SKM-1 treated with dmso at 0.1 percent for 144 hours (cell line): Measurements from ENCODE around the gene OR2D2.
"Not testable (repeated sequence)": the region's sequence is repeated elsewhere in the genome, so short reads cannot be mapped to it uniquely, and the experiment has no call there.

Source experiments
- DNase-seq: peaks from one replicate; lab custom pipeline; 2025; ENCODE audit not compliant: unreplicated experiment; lab: John Stamatoyannopoulos, UW

The OR2D2 gene

GRCh38 chr11:6892400-6892799 lies at the start of gene OR2D2:
Gene OR2D2, minus strand, starts transcription at chr11:6892500. Its CDS starts 0 bp downstream, at chr11:6892500.
- no peak for DNase-seq

DNA sequence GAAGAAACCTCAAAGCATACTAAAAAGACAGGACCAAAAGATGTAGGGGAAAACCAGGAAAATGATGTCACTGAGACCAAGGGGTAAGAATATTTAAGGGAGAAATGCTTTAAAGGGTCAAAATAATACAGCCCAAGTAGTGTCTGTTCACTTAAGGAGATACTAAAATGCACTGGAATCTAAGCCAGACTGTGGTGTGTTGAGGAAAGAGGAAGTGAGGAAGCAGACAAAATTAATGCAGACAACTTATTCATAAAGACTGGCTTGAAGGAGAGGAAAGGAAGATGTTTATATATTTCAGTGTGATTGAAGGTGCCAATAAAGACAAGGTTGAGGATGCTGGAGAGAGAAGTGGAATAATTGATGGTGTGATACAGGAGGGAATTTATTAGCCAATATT lies 49.7 kb upstream of the OR2D2 start:
- DNase-seq = peak; percentile 3

- no peak for DNase-seq
These were observed 39.8 kb upstream of the OR2D2 start for GRCh38 chr11:6932145-6932544.

- DNase-seq = no peak
These were observed 38.9 kb upstream of the OR2D2 start for GRCh38 chr11:6931146-6931713.

GRCh38 chr11:6928916-6929315 lies 36.6 kb upstream of the OR2D2 start:
- DNase-seq = no peak

DNA sequence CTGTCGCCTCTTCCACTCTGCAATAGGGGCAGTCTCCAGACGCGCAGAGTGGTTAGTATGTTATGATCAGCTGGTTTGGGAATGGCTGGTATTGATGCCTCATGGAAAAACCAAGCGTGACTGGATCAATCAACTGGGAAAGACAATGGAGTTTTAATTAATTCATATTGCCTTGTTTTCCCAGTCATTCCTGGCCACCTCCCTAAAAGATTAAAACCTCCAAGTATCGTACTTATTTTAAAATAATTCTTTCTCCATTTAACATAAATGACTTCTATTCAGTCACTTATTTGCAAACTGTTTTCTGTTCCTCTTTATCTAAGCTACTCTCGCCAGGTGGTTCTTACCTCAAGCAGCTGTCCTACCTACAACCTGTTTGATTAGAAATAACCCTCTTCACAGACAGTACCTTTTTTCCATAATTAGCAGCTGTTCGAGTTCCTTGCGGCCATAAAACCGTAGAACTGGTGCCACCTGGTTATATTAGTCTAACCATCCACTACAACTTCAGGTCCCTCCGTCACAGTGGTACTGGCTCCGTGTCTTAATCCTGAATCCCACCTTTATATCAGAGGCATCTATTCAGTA lies 34.8 kb upstream of the OR2D2 start:
- DNase-seq = no peak

DNA sequence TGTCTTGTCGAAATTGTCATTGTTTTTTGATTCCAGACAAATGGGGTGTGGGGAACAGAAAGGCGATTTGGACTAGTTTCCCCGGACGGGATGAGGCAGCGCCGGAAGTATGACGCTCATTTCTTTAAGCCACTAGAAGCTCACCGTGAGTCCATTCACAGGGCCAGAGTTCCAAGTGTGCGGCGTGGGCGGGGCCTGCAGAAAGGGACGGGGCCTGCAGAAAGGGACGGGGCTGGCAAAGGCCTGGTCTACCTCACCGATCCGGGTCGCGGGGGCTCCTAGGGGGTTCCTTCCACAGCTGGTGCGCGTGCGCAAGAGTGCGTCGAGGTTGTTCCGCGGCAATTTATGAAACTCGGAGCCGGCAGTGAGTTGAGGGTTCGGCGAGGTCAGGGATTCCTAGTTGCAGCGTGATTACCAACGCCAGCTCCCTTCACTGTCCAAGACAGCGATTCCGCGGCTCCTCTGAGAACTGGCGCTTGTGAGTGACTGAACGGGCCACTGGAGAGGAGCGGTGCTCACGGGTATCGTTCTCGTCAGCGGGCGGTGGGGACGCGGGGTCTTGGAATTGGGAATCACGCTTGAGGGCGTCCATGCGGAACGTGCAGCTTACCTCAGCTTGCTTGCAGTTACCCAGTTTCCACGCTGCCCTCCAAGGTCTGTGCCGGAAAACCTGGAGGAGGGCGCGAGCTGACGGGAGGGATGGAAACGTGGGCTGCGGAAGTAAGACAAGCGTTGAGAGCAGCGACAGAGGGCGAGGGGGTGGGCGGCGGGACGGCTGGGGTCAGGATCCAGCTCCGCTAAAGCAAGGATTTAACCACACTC lies 34.1 kb upstream of the OR2D2 start, which contains the start of gene ZNF215:
Gene ZNF215 (plus strand): TSS at position 219 of the 822 bp plus-strand sequence. CDS start 5,847 bp downstream, outside the sequence.
- peak; percentile 74 for DNase-seq

GRCh38 chr11:6925636-6926207 lies 33.4 kb upstream of the OR2D2 start:
- DNase-seq = no peak

GRCh38 chr11:6925007-6925577 lies 32.8 kb upstream of the OR2D2 start:
- no peak for DNase-seq

- DNase-seq = no peak
These were observed 28.4 kb upstream of the OR2D2 start, which contains the start of gene OR2D3 for GRCh38 chr11:6920702-6921101. Gene OR2D3, plus strand, starts transcription at chr11:6921002. Its CDS starts 0 bp downstream, at chr11:6921002.

DNA sequence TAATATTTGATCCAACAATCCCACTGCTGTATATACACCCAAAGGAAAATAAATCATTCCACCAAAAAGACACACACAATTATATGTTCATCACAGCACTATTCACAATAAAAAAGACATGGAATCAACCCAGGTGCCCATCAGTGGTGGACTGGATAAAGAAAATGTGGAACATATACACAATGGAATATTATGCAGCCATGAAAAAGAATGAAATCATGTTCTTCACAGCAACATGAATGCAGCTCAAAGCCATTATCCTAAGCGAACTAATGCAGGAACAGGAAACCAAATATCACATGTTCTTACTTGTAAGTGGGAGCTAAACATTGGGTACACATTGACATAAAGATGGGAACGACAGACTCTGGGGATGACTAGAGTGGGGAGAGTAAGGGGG lies 27.4 kb upstream of the OR2D2 start:
- DNase-seq = no peak

DNA sequence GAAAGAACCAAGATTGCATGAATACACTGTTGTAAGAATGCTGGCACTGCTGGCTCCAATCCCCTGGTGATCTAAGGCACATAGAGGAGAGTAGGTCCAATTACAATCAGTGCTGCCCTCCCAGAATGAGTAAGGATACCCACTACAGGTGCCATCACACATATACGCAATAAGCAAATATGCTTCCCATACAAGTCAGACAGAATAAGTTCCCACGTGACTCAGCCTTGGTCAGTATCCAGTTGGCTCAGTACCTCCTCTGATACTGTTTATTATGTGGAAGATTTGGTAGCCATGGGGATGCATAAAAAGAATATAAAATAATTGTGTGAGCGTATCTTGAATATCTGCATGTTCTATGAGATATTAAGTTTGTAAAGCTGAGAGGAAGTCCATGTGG lies 19.6 kb upstream of the OR2D2 start:
- no peak for DNase-seq

DNA sequence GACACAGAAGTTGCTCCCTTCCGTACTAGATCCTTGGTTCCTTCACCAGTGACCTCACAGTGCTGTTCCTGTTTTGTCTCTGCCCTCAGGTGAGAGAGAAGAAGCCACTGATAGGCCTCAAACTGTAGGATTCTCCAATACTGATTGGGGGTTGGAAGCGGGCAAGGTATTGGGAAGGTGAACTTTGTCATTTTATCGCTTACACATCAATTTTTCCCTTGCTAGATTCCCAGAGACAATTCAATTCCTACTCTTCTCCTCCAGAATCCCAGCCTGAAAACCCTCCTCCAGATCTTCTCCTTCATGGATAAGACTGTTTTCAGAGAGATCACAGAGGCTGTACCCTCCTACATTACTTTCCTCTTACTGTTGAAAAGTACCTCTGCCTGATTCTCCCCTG lies 19.1 kb upstream of the OR2D2 start:
- no peak for DNase-seq

DNA sequence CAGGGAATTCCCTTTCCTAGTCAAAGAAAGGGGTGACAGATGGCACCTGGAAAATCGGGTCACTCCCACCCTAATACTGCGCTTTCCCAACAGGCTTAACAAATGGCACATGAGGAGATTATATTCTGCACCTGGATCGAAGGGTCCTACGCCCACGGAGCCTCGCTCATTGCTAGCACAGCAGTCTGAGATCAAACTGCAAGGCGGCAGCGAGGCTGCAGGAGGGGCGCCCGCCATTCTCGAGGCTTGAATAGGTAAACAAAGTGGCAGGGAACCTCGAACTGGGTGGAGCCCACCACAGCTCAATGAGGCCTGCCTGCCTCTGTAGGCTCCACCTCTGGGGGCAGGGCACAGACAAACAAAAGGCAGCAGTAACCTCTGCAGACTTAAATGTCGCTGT lies 12.5 kb upstream of the OR2D2 start:
- DNase-seq = not testable (repeated sequence)

DNA sequence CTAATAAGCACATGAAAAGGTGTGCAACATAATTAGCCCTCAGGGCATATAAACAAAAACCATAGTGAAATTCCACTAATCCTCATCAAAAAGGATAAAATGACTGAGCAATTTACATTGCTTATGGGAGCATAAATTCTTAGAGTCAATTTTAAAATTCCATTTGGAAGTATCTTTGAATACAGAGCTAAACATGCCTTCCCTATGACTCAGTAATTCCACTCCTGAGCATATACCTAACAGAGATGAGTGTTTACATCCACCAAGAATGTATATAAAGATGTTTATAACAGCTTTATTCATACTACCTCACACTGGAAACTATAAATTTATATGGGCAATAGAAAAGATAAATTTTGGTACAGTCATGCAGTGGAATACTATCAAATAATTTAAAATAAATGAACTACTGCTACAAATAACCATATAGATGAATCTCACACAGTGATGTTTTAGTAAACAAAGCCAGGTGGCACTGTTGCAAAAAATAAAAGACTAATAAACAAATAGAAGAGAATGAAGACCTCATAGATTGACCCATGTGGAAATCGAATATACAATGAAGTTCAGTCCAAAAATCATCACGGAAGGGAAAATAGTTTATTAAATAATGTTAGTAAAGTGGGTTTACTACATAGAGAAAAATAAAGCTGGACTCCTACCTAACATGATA lies 8.2 kb upstream of the OR2D2 start:
- DNase-seq = no peak

DNA sequence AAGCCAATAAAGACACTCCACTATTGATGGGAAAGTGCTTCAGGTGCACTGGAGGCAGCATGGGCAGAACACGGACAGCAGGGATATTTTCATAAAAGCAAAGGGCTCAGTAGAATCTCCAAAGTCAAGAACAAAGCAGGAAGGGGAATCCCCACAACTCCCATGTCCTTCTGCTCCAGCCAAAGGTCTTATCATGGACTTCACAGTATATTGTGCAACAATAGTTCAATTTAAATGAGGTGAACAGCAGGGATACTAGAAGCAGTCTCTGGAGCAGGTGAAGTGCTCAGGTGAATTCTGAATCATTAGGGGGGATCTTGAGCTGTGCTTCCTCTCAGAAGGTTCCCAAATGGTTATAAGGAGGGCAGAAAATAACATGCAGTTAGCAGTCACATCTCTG lies 6.6 kb upstream of the OR2D2 start:
- DNase-seq = no peak

- no peak for DNase-seq
These were observed 2.7 kb upstream of the OR2D2 start for GRCh38 chr11:6895010-6895409.

GRCh38 chr11:6894097-6894496 lies 1.8 kb upstream of the OR2D2 start:
- DNase-seq = no peak

DNA sequence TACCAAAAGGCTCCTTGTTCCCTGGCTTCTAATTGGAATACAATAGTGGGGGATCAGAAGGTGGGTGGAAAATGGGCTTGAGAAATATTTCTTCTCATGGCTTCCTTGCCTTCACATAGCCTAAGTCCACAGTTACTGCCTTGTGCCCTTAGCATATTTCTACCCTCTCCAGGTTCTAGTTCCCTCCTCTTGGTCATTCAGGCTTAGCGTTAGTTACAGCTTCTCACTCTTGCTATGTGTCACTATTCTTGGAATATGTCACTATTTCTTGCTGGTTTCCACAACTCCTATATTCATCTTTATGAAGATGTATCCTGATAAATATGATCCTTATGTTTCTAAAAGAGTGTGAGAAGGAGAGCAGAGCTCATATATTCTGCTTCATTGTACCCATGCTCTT lies 2.5 kb downstream of the OR2D2 start:
- DNase-seq = no peak

DNA sequence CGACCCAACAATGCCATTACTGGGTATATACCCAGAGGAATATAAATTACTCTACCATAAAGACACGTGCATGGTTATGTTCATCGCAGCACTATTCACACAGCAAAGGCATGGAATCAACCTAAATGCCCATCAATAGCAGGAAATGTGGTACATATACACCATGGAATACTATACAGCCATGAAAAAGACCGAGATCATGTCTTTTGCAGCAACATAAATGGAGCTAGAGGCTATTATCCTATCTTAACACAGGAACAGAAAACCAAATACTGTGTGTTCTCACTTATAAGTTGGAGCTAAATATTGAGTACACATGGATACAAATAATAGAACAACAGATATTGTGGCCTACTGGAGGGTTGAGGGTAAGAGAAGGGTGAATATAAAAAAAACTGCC lies 3.5 kb downstream of the OR2D2 start:
- no peak for DNase-seq

DNA sequence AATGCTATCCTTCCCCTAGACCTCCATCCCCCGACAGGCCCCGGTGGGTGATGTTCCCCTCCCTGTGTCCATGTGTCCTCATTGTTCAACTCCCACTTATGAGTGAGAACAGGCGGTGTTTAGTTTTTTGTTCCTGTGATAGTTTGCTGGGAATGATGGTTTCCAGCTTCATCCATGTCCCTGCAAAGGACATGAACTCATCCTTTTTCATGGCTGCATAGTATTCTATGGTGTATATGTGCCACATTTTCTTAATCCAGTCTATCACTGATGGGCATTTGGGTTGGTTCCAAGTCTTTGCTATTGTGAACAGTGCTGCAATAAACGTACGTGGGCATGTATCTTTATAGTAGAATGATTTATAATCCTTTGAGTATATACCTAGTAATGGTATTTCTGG lies 4.6 kb downstream of the OR2D2 start:
- not testable (repeated sequence) for DNase-seq
